Endothelial cell of umbilical vein (primary cell): Measurements from ENCODE around the gene TENM4. TPM values are rescaled to one million over a fixed set of nuclear protein-coding genes. Genes with fewer than 3 reads are reported as not detected.

Experiments
- BruUV-seq: library from RNA; stranded (reverse); fragments of 400-500 nt; replicated peaks from 2 replicates; lab custom pipeline; 2021; lab: Mats Ljungman, UMichigan
- CTCF ChIA-PET: fragments of 300-600, 350-600 bp; sonication (Branson Sonifier 250); formaldehyde crosslinking; loops from one replicate; lab custom pipeline; 2021; ENCODE audit warnings: antibody characterized with exemption, inconsistent platforms; lab: Charles Lee
- POLR2A ChIA-PET: fragments of 300-600, 350-600 bp; sonication (Branson Sonifier 250); formaldehyde crosslinking; loops from one replicate; lab custom pipeline; 2021; ENCODE audit warnings: antibody characterized with exemption, inconsistent platforms; lab: Charles Lee
- DNase-seq: peaks from one replicate; pipeline ENCODE4 v3.0.0-alpha.2; 2011; ENCODE audit warnings: low read depth, low spot score
- FAIRE-seq: peaks from 2 replicates; lab custom pipeline; 2011; peaks lifted over from hg19 to GRCh38; lab: Jason Lieb, UNC
- H2AFZ ChIP-seq: 2 replicates; pipeline ENCODE4 v1.6.0; 2012; ENCODE audit warnings: low read depth, low read length, control low read depth, inconsistent platforms
- H3K27ac ChIP-seq: 2 replicates; pipeline ENCODE4 v1.5.1; 2011; ENCODE audit warnings: low read depth, mild to moderate bottlenecking, control low read depth, low read length, moderate library complexity; ENCODE audit not compliant: insufficient read depth
- H3K27me3 ChIP-seq, 2 experiments: 2 replicates each; pipeline versions ENCODE4 v1.6.0 to v1.6.1; 2011; ENCODE audit warnings: low read length in 2 of 2, mixed read lengths in 1 of 2; ENCODE audit not compliant: control insufficient read depth in 2 of 2, insufficient read depth in 2 of 2
- H3K36me3 ChIP-seq, 2 experiments: 2 replicates in 1 of 2; 3 replicates in 1 of 2; pipeline ENCODE4 v1.5.1; 2011; ENCODE audit warnings: low read length in 2 of 2, mild to moderate bottlenecking in 1 of 2, moderate library complexity in 1 of 2; ENCODE audit not compliant: control insufficient read depth in 2 of 2, insufficient read depth in 2 of 2; ENCODE audit errors: extremely low read depth in 1 of 2
- H3K4me1 ChIP-seq: 3 replicates; pipeline ENCODE4 v1.5.1; 2011; ENCODE audit warnings: mild to moderate bottlenecking, low read length; ENCODE audit not compliant: control insufficient read depth, insufficient read depth; ENCODE audit errors: extremely low read depth
- H3K4me2 ChIP-seq: 2 replicates; pipeline ENCODE4 v1.6.1; 2011; ENCODE audit warnings: low read length, control low read depth, mixed read lengths; ENCODE audit not compliant: insufficient read depth
- H3K4me3 ChIP-seq, 3 experiments: fragments of 200-600 bp in 1 of 3; sonication (generic), shearing (Covaris generic) in 1 of 3; replicated peaks in 1 of 3; 2 replicates each; pipeline ENCODE4 v1.5.1; 2011 to 2016; ENCODE audit warnings: control low read depth in 3 of 3, low read length in 3 of 3, mild to moderate bottlenecking in 2 of 3, inconsistent platforms in 1 of 3, low read depth in 1 of 3, moderate library complexity in 1 of 3; ENCODE audit not compliant: insufficient read depth in 1 of 3
- H3K79me2 ChIP-seq: 2 replicates; pipeline ENCODE4 v1.6.0; 2012; ENCODE audit warnings: low read length, inconsistent platforms; ENCODE audit not compliant: control insufficient read depth, insufficient read depth
- H3K9ac ChIP-seq: replicated peaks from 2 replicates; pipeline ENCODE3; 2011; ENCODE audit warnings: low read length, control low read depth; ENCODE audit not compliant: insufficient read depth; ENCODE audit errors: extremely low read depth
- H3K9me1 ChIP-seq: replicated peaks from 3 replicates; pipeline ENCODE4 v1.6.0; 2011; ENCODE audit warnings: mild to moderate bottlenecking, low read length; ENCODE audit not compliant: control insufficient read depth, insufficient read depth; ENCODE audit errors: extremely low read depth
- H3K9me3 ChIP-seq: replicated peaks from 2 replicates; pipeline ENCODE4 v1.5.1; 2012; ENCODE audit warnings: low read length, inconsistent platforms; ENCODE audit not compliant: control insufficient read depth, insufficient read depth
- H4K20me1 ChIP-seq: replicated peaks from 2 replicates; pipeline ENCODE3; 2011; ENCODE audit warnings: mild to moderate bottlenecking, low read length; ENCODE audit not compliant: control insufficient read depth, insufficient read depth; ENCODE audit errors: extremely low read depth
- CTCF ChIP-seq, 2 donors: IDR thresholded peaks; 1 replicate in 1 of 2; 2 replicates in 1 of 2; pipeline ENCODE4 v1.5.1; 2011; ENCODE audit warnings: low read length in 2 of 2, mild to moderate bottlenecking in 2 of 2, moderate library complexity in 2 of 2, control low read depth in 1 of 2, inconsistent platforms in 1 of 2, low read depth in 1 of 2; ENCODE audit not compliant: insufficient read depth in 1 of 2; ENCODE audit errors: extremely low read depth in 1 of 2
- EZH2 ChIP-seq: IDR thresholded peaks from 2 replicates; pipeline ENCODE4 v1.6.1; 2012; ENCODE audit warnings: borderline replicate concordance, low read depth, mild to moderate bottlenecking, moderate library complexity, low read length, inconsistent platforms; ENCODE audit not compliant: severe bottlenecking
- FOS ChIP-seq: IDR thresholded peaks from 2 replicates; pipeline ENCODE4 v1.6.1; 2011; ENCODE audit warnings: mild to moderate bottlenecking, low read length, moderate library complexity, borderline replicate concordance; ENCODE audit not compliant: insufficient read depth
- GATA2 ChIP-seq: IDR thresholded peaks from 2 replicates; pipeline ENCODE4 v1.7.0; 2011; ENCODE audit warnings: low read depth, mild to moderate bottlenecking, moderate library complexity, mixed read lengths, low read length; ENCODE audit not compliant: insufficient read length, insufficient read depth
- JUN ChIP-seq: IDR thresholded peaks from 2 replicates; pipeline ENCODE4 v1.6.1; 2011; ENCODE audit warnings: borderline replicate concordance, low read depth; ENCODE audit not compliant: insufficient read length, insufficient read depth
- MYC ChIP-seq: IDR thresholded peaks from one replicate; pipeline ENCODE4 v1.6.1; 2011; ENCODE audit warnings: mild to moderate bottlenecking, low read depth, low read length
- POLR2A ChIP-seq: IDR thresholded peaks from 2 replicates; pipeline ENCODE4 v1.6.1; 2012; ENCODE audit warnings: low read depth, mild to moderate bottlenecking, control low read depth, low read length
- POLR2AphosphoS5 ChIP-seq: IDR thresholded peaks from 2 replicates; pipeline ENCODE4 v1.6.1; 2012; ENCODE audit warnings: low read depth, mild to moderate bottlenecking, control low read depth, low read length, moderate library complexity; ENCODE audit not compliant: insufficient read depth
- dilution Hi-C: fragments of 300-500 bp; cut with MboI; formaldehyde crosslinking; loops from one replicate; pipeline ENCODE4 v1.15.0; 2019; ENCODE audit warnings: low sequenced_read_pairs; ENCODE audit not compliant: extremely low pct_ligation_motif_present
- intact Hi-C: fragments of 100-400 bp; cut with micrococcal nuclease; formaldehyde crosslinking; loops from one replicate; pipeline ENCODE4 v1.10.0; 2022
- polyA plus RNA-seq, 4 experiments: library from polyadenylated mRNA; depleted of rRNA in 3 of 4; stranded (reverse) in 3 of 4; unstranded in 1 of 4; fragments of >200 nt; gene quantifications; 2 replicates each; pipeline versions ENCODE4 v1.2.1 to v1.2.3, GENCODE V29; 2011 to 2012; ENCODE audit warnings: missing spikeins in 1 of 4
- total RNA-seq: library from RNA; stranded (reverse); gene quantifications from 2 replicates; pipeline ENCODE4 v1.2.3, GENCODE V29; 2021
- TF ChIP-seq, protein P1 (sequence below): IDR thresholded peaks from 2 replicates; pipeline ENCODE4 v1.6.1; 2011; ENCODE audit not compliant: insufficient read depth, insufficient read length

The TENM4 gene
- total and polyA plus RNA-seq, 2 donors (not counting 3 experiments of a cell fraction or from before 2014, with no cell fraction given), result 0.06 to 0.27 TPM

DNA sequence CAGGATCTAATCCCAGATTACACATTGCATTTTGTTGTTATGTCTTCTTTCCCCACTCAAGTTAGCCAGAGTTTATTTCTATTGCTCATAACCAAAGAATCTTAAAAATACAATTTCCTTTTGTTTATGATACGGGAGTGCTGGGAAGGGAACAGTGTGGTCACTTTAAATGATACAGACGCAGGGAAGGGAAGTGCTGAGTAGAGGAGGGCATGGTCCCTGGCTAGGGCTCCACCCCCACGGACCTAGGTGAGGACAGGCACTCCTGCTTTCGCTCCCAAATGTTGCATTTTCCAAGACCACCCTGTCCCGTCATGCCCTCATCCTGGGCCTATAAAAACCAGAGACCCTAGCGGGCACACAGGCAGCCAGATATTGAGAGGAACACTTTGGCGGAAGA lies 835.5 kb downstream of the TENM4 start:
- no peak for FAIRE-seq
- H3K4me2 ChIP-seq, result no peak overlapping the region
- H3K9ac ChIP-seq, result no peak overlapping the region
- POLR2A ChIA-PET, result no interaction called here
- no TSS peak for BruUV-seq
- H3K27ac ChIP-seq, result no peak overlapping the region
- no peak overlapping the region for H3K4me3 ChIP-seq
- intact Hi-C loops, result no loop called here
- H3K9me1 ChIP-seq, result no peaks in the 10 kb centered on the region
- CTCF ChIA-PET, result no interaction called here
- H3K4me1 ChIP-seq, result no peaks in the 10 kb centered on the region
- TF ChIP-seq FOS, result no peak
- no peak for TF ChIP-seq CTCF (IDR thresholded peaks at IDR 0.05; ENCODE audit: extremely low read depth in 1 of 2, insufficient read depth in 1 of 2, low read depth in 1 of 2, low read length in 2 of 2)
- TF ChIP-seq POLR2A, result no peak
- no peak for TF ChIP-seq EZH2
- TF ChIP-seq MYC, result no peak
- TF ChIP-seq JUN, result no peak
- no peak for TF ChIP-seq GATA2
- TF ChIP-seq, protein P1, sequence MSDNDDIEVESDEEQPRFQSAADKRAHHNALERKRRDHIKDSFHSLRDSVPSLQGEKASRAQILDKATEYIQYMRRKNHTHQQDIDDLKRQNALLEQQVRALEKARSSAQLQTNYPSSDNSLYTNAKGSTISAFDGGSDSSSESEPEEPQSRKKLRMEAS, result no peak
- no peak for TF ChIP-seq POLR2AphosphoS5
- peaks cover 0 to 3% of the 10 kb centered on the region in 2 experiments for H3K27me3 ChIP-seq
- dilution Hi-C loops, result no loop called here
- DNase-seq, result no peak
- H2AFZ ChIP-seq, result no peak overlapping the region
- no peaks in the 10 kb centered on the region for H3K79me2 ChIP-seq
- H4K20me1 ChIP-seq, result no peaks in the 10 kb centered on the region
- no peaks in the 10 kb centered on the region for H3K36me3 ChIP-seq
- no peaks in the 10 kb centered on the region for H3K9me3 ChIP-seq
